NCI-H2196 treated with DMSO at 0.1 percent for 48 hours (cell line): ENCODE results near the gene SMG6.
"Not testable (repeated sequence)": the region's sequence is repeated elsewhere in the genome, so short reads cannot be mapped to it uniquely, and the experiment has no call there.

ENCODE experiments used
- DNase-seq: peaks from one replicate; lab custom pipeline; 2025; ENCODE audit not compliant: unreplicated experiment; lab: John Stamatoyannopoulos, UW

The SMG6 gene

GRCh38 chr17:2264067-2264860 lies 39.3 kb downstream of the SMG6 start:
- no peak for DNase-seq

- no peak for DNase-seq
These were observed 40.2 kb downstream of the SMG6 start for GRCh38 chr17:2263183-2264066.

- no peak for DNase-seq
These were observed 41.4 kb downstream of the SMG6 start for GRCh38 chr17:2262135-2262587.

- no peak for DNase-seq
These were observed 43.6 kb downstream of the SMG6 start for GRCh38 chr17:2259769-2260536.

GRCh38 chr17:2258830-2259229 lies 44.8 kb downstream of the SMG6 start:
- not testable (repeated sequence) for DNase-seq

GRCh38 chr17:2253768-2254406 lies 49.7 kb downstream of the SMG6 start:
- no peak for DNase-seq

- DNase-seq, result no peak
These were observed 50.2 kb downstream of the SMG6 start for GRCh38 chr17:2253362-2253761.

- DNase-seq, result no peak
These were observed 52.5 kb downstream of the SMG6 start for GRCh38 chr17:2251098-2251497.

- no peak for DNase-seq
These were observed 53.2 kb downstream of the SMG6 start for GRCh38 chr17:2250140-2251095.

GRCh38 chr17:2247005-2247404 lies 56.6 kb downstream of the SMG6 start:
- DNase-seq, result no peak

- DNase-seq, result peak; percentile 36
These were observed 58.8 kb downstream of the SMG6 start for GRCh38 chr17:2244545-2245525.

- no peak for DNase-seq
These were observed 59.6 kb downstream of the SMG6 start for GRCh38 chr17:2243953-2244352.

- DNase-seq, result no peak
These were observed 61.8 kb downstream of the SMG6 start for GRCh38 chr17:2241823-2242222.

- DNase-seq, result no peak
These were observed 63.0 kb downstream of the SMG6 start for GRCh38 chr17:2240541-2240940.

- DNase-seq, result no peak
These were observed 63.6 kb downstream of the SMG6 start for GRCh38 chr17:2239882-2240430.

- no peak for DNase-seq
These were observed 64.4 kb downstream of the SMG6 start for GRCh38 chr17:2239170-2239551.

- no peak for DNase-seq
These were observed 65.0 kb downstream of the SMG6 start for GRCh38 chr17:2238432-2239169.

- DNase-seq, result no peak
These were observed 65.6 kb downstream of the SMG6 start for GRCh38 chr17:2237950-2238349.
